ENCODE measurements around the gene CEP350. TPM values are rescaled to one million over a fixed set of nuclear protein-coding genes. Genes with fewer than 3 reads are reported as not detected.
"Not testable (repeated sequence)": the region's sequence is repeated elsewhere in the genome, so short reads cannot be mapped to it uniquely, and the experiment has no call there.

Gene CEP350
- polyA plus RNA-seq, 6 donors from 2014 or later = 5.5 to 78.9 (median 37.0) TPM

DNA sequence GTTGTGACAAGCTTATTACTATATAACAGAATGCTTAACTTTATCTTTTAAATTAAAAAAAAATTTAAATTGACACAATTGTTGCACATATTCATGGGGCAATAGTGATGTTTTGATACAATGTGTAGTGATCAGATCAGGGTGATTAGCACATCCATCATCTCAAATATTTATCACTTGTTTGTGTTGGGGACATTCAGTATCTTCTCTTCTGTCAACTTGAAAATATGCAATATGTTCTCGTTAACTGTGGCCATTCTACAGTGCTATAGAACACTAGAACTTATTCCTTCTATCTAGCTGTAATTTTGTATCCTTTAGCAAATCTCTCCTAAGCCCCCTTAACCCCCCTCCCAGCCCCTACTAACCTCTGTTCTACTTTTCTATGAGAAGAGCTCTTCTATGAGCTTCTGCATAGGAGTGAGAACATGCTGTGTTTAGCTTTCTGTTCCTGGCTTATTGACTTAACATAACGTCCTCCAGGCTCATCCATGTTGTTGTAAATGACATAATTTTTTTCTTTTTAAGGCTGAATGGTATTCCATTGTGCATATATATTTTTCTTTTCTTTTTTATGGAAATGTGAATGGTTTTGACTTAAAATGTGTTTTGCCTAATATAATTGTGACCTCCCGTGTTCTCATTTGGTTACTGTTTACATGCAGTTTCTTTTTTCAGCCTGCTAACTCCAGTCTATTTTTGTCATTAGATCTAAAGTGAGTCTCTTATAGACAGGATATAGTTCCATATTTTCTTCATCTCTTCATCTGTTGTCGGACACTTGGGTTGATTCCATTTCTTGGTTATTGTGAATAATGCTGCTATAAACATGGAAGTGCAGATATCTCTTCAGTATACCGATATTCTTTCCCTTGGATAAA, 23.8 kb downstream of the CEP350 start:
- Mint-ChIP-seq H3K27ac (peak overlapping the region in 2 of 6 donors; percentile 49 to 60), H3K27me3 (no peaks in the 10 kb centered on the region), H3K4me3 (peak overlapping the region in 3 of 8 donors; percentile 2 to 33 (median 18)), H3K4me1 (peaks cover 32 to 68% (median 57%) of the 10 kb centered on the region in 3 donors), H3K9me3 (peaks cover 0 to 11% (median 0%) of the 10 kb centered on the region in 7 donors), H3K36me3 (peaks cover 0 to 14% of the 10 kb centered on the region in 2 donors)
- ATAC-seq (ENCODE audit: low read depth in 2 of 2) (no peak), DNase-seq (no peak)

GRCh38 chr1:179984101-179984500, 29.5 kb downstream of the CEP350 start:
- Mint-ChIP-seq H3K4me1 (peaks cover 13 to 26% (median 24%) of the 10 kb centered on the region in 3 donors), H3K27ac (peak overlapping the region in 1 of 6 donors; percentile 69), H3K36me3 (peaks cover 0 to 9% of the 10 kb centered on the region in 2 donors), H3K27me3 (no peaks in the 10 kb centered on the region), H3K4me3 (no peak overlapping the region), H3K9me3 (peaks cover 0 to 10% (median 0%) of the 10 kb centered on the region in 7 donors)
- ATAC-seq (ENCODE audit: low read depth in 2 of 2) = no peak
- DNase-seq = no peak

DNA sequence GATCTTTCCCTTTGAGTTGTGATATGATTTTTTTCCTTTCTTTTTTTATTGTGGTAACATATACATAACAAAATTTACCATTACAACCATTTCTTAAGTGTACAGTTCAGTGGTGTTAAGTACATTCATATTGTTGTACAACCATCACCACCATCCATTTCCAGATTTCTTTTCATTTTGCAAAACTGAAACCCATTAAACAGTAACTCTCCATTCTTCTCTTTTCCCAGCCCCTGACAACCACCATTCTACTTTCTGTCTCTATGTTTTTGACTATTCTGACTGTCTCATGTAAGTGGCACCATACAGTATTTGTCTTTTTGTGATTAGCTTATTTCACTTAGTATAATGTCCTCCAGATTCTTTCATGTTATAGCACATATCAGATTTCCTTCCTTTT, 30.3 kb downstream of the CEP350 start:
- Mint-ChIP-seq H3K27me3 (no peaks in the 10 kb centered on the region), H3K36me3 (peaks cover 0 to 1% of the 10 kb centered on the region in 2 donors), H3K27ac (peak overlapping the region in 3 of 6 donors; percentile 2 to 51 (median 31)), H3K4me3 (no peak overlapping the region), H3K9me3 (peaks cover 0 to 1% (median 0%) of the 10 kb centered on the region in 7 donors), H3K4me1 (peaks cover 8 to 19% (median 16%) of the 10 kb centered on the region in 3 donors)
- ATAC-seq (ENCODE audit: low read depth in 2 of 2) = no peak
- no peak for DNase-seq

DNA sequence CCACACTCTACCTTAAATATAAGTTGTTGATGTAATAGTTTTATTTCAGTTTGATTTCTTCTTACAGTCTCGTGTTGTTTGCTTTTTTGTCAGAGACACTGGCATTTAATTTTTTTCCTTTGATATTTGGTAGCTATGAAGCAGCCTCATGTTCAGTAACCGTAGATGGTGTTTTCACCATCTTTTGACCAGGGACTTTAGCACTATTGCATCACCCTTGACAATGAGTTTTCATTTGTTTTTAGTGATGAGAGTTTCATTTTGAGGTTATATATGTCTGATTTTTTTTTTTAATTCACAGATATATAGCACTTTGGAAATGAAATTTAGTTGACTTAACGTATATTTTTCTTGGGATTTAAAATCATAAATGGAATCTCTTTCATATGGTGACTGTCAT, 36.2 kb downstream of the CEP350 start:
- peaks cover 7 to 10% of the 10 kb centered on the region in 2 donors for H3K36me3 Mint-ChIP-seq
- DNase-seq (no peak), ATAC-seq (ENCODE audit: low read depth in 2 of 2) (no peak)
- peaks cover 0 to 2% (median 0%) of the 10 kb centered on the region in 3 donors for H3K4me1 Mint-ChIP-seq
- peak overlapping the region in 1 of 6 donors; percentile 42 for H3K27ac Mint-ChIP-seq
- H3K27me3 Mint-ChIP-seq = no peaks in the 10 kb centered on the region
- H3K9me3 Mint-ChIP-seq = no peaks in the 10 kb centered on the region
- H3K4me3 Mint-ChIP-seq = no peak overlapping the region

DNA sequence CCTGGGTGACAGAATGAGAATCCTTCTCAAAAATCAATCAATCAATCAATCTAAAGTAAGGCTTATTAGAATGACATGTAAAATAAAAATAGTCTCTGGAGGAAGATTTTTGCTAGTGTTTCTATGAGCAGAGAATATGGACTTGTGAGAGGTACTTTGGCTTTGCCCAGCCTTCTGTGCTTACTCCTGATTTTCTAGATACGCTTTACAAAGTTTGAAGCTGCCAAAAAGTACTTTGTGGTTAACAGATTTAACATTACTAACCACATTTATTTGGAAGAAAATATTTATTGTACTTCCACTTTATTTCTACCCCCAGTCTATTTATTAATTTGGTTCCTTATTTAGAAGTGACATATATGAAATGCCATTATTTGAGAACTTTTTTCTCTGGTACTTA, 41.0 kb downstream of the CEP350 start:
- Mint-ChIP-seq H3K27me3 (no peaks in the 10 kb centered on the region), H3K9me3 (no peaks in the 10 kb centered on the region), H3K4me3 (no peak overlapping the region), H3K27ac (peak overlapping the region in 2 of 6 donors; percentile 34 to 49), H3K36me3 (peaks cover 7 to 21% of the 10 kb centered on the region in 2 donors), H3K4me1 (peaks cover 5 to 17% (median 7%) of the 10 kb centered on the region in 3 donors)
- ATAC-seq (ENCODE audit: low read depth in 2 of 2) = no peak
- no peak for DNase-seq

DNA sequence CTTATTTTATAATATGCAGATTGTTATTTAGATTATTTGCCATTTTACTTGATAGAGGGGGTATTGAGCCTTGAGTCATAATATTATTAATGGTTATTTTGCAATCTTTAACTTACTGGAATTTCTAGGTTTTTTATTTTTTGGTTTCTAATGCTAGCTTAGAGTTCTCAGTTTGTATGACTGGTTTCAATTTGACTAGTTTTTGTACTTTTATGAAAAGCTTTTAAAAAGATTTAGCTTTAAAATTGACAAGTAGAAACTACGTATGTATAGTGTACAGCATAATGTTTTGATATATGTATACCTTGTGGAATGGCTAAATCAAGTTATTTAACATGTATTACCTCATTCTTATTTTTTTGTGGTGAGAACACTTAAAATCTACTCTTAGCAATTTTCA, 41.5 kb downstream of the CEP350 start:
- DNase-seq = no peak
- H3K27me3 Mint-ChIP-seq = no peaks in the 10 kb centered on the region
- H3K4me1 Mint-ChIP-seq = peaks cover 5 to 17% (median 7%) of the 10 kb centered on the region in 3 donors
- peaks cover 7 to 21% of the 10 kb centered on the region in 2 donors for H3K36me3 Mint-ChIP-seq
- no peak for ATAC-seq (ENCODE audit: low read depth in 2 of 2)
- no peak overlapping the region for H3K4me3 Mint-ChIP-seq
- no peaks in the 10 kb centered on the region for H3K9me3 Mint-ChIP-seq
- no peak overlapping the region for H3K27ac Mint-ChIP-seq

GRCh38 chr1:180000575-180000974, 46.0 kb downstream of the CEP350 start:
- H3K9me3 Mint-ChIP-seq = no peaks in the 10 kb centered on the region
- ATAC-seq (ENCODE audit: low read depth in 2 of 2) (no peak), DNase-seq (no peak)
- H3K36me3 Mint-ChIP-seq = peaks cover 0 to 11% of the 10 kb centered on the region in 2 donors
- H3K27ac Mint-ChIP-seq = peak overlapping the region in 3 of 6 donors; percentile 11 to 49 (median 33)
- peaks cover 12 to 22% (median 12%) of the 10 kb centered on the region in 3 donors for H3K4me1 Mint-ChIP-seq
- no peak overlapping the region for H3K4me3 Mint-ChIP-seq
- H3K27me3 Mint-ChIP-seq = no peaks in the 10 kb centered on the region

DNA sequence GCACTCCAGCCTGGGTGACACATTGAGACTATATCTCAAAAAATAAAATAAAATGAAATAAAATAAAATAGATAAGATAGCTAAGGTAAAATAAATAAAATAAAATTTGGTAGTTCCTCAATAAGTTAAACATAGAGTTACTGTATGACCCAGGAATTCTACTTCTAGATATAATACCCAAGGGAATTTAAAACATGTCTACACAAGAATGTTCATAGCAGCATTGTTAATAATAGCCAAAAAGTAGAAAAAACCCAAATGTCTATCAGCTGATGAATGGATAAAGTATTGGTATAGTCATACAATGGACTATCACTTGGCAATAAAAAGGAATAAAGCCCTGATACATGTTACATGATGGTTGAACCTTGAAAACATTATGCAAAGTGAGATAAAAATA, 47.8 kb downstream of the CEP350 start:
- Mint-ChIP-seq H3K4me1 (peaks cover 12 to 19% (median 12%) of the 10 kb centered on the region in 3 donors), H3K9me3 (peaks cover 0 to 9% (median 3%) of the 10 kb centered on the region in 7 donors), H3K4me3 (peak overlapping the region in 1 of 8 donors; percentile 25), H3K27me3 (no peaks in the 10 kb centered on the region), H3K36me3 (peaks cover 0 to 15% of the 10 kb centered on the region in 2 donors), H3K27ac (peak overlapping the region in 3 of 6 donors; percentile 31 to 89 (median 69))
- DNase-seq (no peak), ATAC-seq (ENCODE audit: low read depth in 2 of 2) (no peak)

GRCh38 chr1:180003026-180003695, 48.6 kb downstream of the CEP350 start:
- Mint-ChIP-seq H3K9me3 (peaks cover 0 to 9% (median 3%) of the 10 kb centered on the region in 7 donors), H3K27me3 (no peaks in the 10 kb centered on the region), H3K4me1 (peaks cover 12 to 19% (median 12%) of the 10 kb centered on the region in 3 donors), H3K4me3 (no peak overlapping the region), H3K36me3 (peaks cover 0 to 18% of the 10 kb centered on the region in 2 donors), H3K27ac (peak overlapping the region in 4 of 6 donors; percentile 31 to 85 (median 60))
- peak; percentile 9 for DNase-seq
- peak in 1 of 2 donors; percentile 68 for ATAC-seq (ENCODE audit: low read depth in 2 of 2)

- DNase-seq; H3K27ac Mint-ChIP-seq; H3K27me3 Mint-ChIP-seq; ATAC-seq (ENCODE audit: low read depth in 2 of 2); H3K4me3 Mint-ChIP-seq; H3K4me1 Mint-ChIP-seq; H3K9me3 Mint-ChIP-seq: not testable (repeated sequence)
- peaks cover 0 to 18% of the 10 kb centered on the region in 2 donors for H3K36me3 Mint-ChIP-seq
These were observed 52.2 kb downstream of the CEP350 start for GRCh38 chr1:180006762-180007161.

DNA sequence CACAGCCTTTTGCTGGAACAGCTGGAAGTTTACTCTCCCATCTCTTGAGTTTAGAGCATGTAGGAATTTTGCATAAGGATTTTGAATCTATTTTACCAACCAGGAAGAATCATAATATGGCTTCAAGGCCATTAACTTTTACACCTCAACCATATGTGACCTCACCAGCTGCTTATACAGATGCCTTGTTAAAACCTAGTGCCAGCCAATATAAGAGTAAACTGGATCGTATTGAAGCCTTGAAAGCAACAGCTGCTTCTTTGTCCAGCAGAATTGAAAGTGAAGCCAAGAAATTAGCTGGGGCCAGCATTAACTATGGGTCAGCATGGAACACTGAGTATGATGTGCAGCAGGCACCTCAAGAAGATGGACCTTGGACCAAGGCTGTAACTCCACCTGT, 65.4 kb downstream of the CEP350 start:
- Mint-ChIP-seq H3K27ac (peak overlapping the region in 1 of 6 donors; percentile 72), H3K27me3 (no peaks in the 10 kb centered on the region), H3K4me3 (no peak overlapping the region), H3K36me3 (peaks cover 27 to 46% of the 10 kb centered on the region in 2 donors), H3K4me1 (peaks cover 0 to 1% (median 0%) of the 10 kb centered on the region in 3 donors), H3K9me3 (no peaks in the 10 kb centered on the region)
- no peak for DNase-seq
- no peak for ATAC-seq (ENCODE audit: low read depth in 2 of 2)

GRCh38 chr1:180026556-180026955, 71.9 kb downstream of the CEP350 start:
- no peaks in the 10 kb centered on the region for H3K27me3 Mint-ChIP-seq
- DNase-seq (no peak), ATAC-seq (ENCODE audit: low read depth in 2 of 2) (no peak)
- H3K4me3 Mint-ChIP-seq = no peak overlapping the region
- no peaks in the 10 kb centered on the region for H3K9me3 Mint-ChIP-seq
- H3K27ac Mint-ChIP-seq = no peak overlapping the region
- H3K36me3 Mint-ChIP-seq = peaks cover 10 to 15% of the 10 kb centered on the region in 2 donors
- no peaks in the 10 kb centered on the region for H3K4me1 Mint-ChIP-seq

DNA sequence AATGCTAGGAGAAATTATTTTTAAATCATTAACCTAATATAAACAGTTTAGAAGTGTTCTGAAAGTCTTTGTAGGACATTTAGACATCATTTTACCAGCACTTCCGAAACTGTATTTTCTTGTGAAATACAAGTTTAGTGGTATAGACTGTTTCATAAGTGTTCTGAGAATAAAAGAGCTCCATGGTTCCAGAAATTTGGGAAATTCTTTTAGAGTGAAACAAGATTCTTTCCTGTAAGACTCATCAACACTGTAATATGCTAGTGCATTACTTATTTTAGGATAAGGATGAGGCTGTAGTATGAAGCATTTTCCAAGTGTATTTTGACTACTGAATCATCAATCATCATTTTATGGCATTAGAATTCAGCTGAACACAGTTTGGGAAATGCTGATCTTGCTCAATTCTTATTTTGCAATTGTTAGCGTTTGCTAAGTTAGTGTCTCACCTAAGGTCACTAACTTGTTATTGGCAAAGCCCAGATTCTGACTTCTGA, 73.4 kb downstream of the CEP350 start:
- Mint-ChIP-seq H3K9me3 (no peaks in the 10 kb centered on the region), H3K4me1 (no peaks in the 10 kb centered on the region), H3K4me3 (no peak overlapping the region), H3K36me3 (peaks cover 16 to 17% of the 10 kb centered on the region in 2 donors), H3K27ac (no peak overlapping the region), H3K27me3 (no peaks in the 10 kb centered on the region)
- no peak for DNase-seq
- no peak for ATAC-seq (ENCODE audit: low read depth in 2 of 2)

Data from naive B cell (primary cell).